ENCODE measurements around the gene ACTMAP.
A peak's percentile ranks its signal among the peaks of the same experiment; 100 is the strongest.
"Not testable (repeated sequence)": the region's sequence is repeated elsewhere in the genome, so short reads cannot be mapped to it uniquely, and the experiment has no call there.

The ACTMAP gene, protein sequence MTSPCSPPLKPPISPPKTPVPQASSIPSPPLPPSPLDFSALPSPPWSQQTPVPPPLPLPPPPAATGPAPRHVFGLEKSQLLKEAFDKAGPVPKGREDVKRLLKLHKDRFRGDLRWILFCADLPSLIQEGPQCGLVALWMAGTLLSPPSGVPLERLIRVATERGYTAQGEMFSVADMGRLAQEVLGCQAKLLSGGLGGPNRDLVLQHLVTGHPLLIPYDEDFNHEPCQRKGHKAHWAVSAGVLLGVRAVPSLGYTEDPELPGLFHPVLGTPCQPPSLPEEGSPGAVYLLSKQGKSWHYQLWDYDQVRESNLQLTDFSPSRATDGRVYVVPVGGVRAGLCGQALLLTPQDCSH

GRCh38 chr19:40750058-40750873 is at the start of gene ACTMAP:
Gene ACTMAP, minus strand, starts transcription at chr19:40750477. Its CDS starts 674 bp downstream, at chr19:40749803.
- peak; percentile 97 for DNase-seq (ENCODE audit: low read depth in 2 of 3, low spot score in 2 of 3)

- no peak for DNase-seq (ENCODE audit: low read depth in 2 of 3, low spot score in 2 of 3)
These were observed 49.5 kb upstream of the ACTMAP start for GRCh38 chr19:40799558-40800338.

DNA sequence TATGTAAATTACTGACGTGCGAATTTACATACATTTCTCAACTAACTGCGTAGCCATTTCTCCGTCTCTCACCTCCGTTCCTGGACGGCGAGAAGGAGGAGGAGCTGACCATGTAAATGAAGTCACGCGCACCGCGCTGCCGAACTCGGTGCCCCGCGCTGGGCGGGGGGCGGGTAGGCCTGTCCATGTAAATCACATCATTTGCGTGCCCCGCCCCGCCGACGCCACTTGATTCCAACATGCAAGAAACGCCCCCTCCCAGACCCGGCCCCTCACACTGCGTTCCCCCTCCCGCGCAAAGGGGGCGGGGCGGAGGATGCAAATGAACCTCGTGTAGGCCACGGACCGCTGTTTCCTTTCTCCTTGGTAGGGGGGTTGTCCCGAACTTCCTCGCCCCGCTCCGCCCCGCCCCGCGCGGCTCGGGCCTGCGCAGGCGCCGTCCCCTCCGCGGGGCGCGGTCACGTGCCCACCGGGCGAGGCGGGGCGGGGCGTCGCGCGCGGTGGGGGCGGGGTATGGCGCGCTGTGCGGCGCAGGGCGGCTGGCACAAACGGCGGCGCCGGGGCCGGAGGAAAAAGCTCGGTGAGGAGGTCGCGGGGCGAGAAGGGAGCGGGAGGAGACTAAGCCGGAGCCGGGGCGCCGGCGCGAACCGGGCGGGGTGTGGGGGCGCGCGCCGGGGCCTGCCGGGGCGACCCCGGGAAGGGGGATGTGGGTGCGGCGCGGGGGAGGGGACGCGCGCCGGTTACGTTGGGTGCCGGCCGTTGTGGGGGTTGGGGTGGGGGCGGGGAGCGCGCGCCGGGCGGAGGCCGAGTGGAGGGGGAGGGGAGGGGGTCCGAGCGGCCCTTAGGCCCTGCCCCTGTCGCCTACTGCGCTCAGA is 48.6 kb upstream of the ACTMAP start, which contains the start of gene EGLN2:
EGLN2 (plus strand) TSS at position 509 of the 875 bp plus-strand sequence. CDS start 1,382 bp downstream, outside the sequence.
- DNase-seq (ENCODE audit: low read depth in 2 of 3, low spot score in 2 of 3) = peak; percentile 98 to 100 (median 99)

DNA sequence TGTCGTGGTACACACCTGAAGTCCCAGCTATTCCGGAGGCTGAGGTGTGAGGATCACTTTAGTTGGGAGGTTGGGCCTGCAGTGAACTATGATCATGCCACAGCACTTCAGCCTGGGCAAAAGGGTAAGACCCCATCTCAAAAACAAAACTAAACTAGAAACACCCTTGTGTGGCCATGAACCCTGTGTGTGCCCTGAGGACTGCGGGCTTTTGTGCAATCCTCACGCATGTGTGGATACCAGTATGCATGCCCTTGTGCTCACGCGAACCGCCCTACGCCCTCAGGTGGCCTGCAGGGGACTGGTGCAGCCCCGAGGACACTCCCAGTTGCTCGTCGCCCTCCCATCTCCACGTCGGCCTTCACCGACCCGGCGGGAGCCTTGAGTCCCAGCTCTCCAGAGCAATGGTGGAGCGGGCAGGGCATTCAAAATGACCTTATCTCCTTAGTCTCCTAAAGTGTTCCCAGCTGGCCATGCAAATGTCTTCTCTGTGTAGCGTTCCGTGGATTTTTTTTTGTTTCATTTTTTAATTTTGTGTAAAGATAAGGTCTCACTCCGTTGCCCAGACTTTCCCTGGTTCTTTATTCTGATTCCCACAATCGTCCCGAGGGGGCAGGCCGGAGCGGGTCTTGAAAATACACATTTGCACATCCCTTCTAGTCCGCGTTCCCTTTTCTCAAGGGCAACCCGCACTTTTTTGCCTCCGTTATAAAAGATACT is 47.8 kb upstream of the ACTMAP start:
- no peak for DNase-seq (ENCODE audit: low read depth in 2 of 3, low spot score in 2 of 3)

GRCh38 chr19:40797166-40797962 is 47.1 kb upstream of the ACTMAP start:
- DNase-seq (ENCODE audit: low read depth in 2 of 3, low spot score in 2 of 3) = no peak

DNA sequence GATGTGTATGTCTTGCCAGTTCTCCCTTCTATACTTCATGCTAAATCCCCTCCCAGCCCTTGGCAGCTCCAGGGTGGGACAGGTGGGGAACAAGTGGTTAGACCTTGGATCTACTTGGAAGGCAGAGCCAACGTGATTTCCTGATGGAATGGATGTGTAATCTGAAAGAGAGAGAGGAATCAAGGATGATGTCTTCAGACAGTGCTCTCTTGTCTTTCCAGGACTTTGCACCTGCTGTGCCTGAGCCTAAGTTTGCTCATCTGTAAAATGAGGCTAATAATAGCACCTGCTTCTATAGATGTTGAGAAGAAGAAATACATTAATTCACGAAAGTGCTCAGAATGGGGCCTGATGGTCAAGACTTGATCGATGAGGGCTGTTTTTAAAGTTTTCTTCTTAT is 41.7 kb upstream of the ACTMAP start:
- DNase-seq (ENCODE audit: low read depth in 2 of 3, low spot score in 2 of 3) = no peak

DNA sequence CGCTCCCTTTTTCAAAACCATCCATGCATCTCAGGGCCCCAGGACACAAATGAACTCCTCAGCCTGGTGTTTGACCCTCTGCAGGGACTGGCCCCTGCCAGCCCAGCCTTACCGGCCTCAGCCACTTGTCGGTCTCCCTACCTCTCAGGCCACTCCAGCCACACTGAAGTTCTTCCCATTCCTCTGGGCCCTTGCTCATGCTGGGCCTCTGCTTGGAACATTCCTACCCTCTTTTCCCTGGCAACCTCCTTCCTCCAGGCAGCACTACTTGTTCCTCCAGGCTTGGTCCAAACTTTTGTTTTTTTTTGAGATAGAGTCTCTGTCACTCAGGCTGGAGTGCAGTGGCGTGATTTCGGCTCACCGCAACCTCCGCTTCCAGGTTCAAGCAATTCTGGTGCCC is 41.1 kb upstream of the ACTMAP start:
- no peak for DNase-seq (ENCODE audit: low read depth in 2 of 3, low spot score in 2 of 3)

DNA sequence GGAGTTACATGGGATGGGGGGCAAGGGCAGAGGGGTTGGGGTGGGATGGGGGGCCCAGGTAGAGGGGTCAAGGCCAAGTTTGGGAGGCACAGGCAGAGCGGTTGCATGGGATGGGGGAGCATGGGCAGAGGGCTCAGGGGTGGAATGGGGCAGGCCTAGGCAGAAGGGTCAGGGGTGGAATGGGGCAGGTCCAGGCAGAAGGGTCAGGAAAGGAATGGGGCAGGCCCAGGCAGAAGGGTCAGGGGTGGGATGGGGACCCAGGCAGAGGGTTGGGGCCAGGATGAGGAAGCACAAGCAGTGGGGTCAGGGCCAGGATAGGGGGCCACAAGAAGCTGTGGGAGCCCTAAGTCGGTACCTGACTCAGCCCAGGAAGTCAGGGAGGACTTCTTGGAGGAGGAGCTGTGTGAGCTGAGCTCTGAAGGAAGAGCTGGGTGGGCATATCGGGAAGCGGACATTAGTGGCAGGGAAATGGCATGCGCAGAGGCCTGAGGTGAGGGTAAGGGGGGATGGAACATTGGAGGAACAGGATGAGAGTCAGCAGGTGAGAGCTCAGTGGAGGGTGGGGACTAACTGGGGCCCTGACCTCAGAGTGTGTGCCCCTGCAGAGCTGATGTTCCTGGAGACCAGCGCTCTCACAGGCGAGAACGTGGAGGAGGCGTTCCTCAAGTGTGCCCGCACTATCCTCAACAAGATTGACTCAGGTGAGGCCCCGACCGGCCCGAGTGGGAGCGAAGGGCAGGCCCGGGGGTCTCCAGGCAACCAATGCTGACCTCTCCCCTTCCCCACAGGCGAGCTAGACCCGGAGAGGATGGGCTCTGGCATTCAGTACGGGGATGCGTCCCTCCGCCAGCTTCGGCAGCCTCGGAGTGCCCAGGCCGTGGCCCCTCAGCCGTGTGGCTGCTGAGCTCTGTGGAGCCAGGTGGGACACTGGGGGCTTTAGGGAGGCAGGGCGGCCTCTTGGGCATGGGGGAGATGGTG is 36.1 kb upstream of the ACTMAP start:
- no peak for DNase-seq (ENCODE audit: low read depth in 2 of 3, low spot score in 2 of 3)

GRCh38 chr19:40785526-40785925 is 35.2 kb upstream of the ACTMAP start:
- DNase-seq (ENCODE audit: low read depth in 2 of 3, low spot score in 2 of 3) = no peak

- not testable (repeated sequence) for DNase-seq (ENCODE audit: low read depth in 2 of 3, low spot score in 2 of 3)
These were observed 33.9 kb upstream of the ACTMAP start for GRCh38 chr19:40784146-40784545.

- DNase-seq (ENCODE audit: low read depth in 2 of 3, low spot score in 2 of 3) = no peak
These were observed 33.4 kb upstream of the ACTMAP start for GRCh38 chr19:40783711-40784110.

DNA sequence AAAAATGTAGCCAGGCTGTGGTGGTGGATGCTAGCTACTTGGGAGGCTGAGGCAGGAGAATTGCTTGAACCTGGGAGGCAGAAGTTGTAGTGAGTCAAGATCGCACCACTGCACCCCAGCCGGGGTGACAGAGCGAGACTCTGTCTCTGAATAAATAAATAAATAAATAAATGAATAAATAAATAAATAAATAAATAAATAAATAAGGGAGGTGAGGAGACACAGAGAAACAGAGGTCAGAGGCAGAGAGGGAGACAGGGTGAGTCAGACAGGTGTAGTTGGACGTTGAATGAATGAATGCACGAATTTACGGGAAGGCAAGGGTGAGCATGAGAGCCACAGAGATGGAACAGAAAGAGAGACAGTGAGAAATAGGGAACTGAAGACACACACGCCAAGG is 30.9 kb upstream of the ACTMAP start:
- no peak for DNase-seq (ENCODE audit: low read depth in 2 of 3, low spot score in 2 of 3)

DNA sequence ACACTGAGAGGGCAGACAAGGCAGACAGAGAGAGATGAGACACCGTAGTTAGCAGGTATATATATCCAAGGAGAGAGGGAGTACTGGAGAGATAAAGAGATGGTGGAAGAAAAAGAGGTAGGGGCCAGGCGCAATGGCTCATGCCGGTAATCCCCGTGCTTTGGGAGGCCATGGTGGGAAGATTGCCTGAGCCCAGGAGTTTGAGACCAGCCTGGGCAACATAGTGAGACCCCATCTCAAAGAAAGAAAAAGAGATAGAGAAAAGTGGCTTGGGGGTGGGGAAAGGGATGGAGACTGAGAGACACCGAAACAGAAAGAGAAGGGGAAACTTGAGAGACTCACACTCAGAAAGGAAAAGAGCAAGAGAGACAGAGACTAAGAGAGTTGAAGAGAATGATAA is 30.3 kb upstream of the ACTMAP start:
- no peak for DNase-seq (ENCODE audit: low read depth in 2 of 3, low spot score in 2 of 3)

GRCh38 chr19:40778706-40779284 is 28.5 kb upstream of the ACTMAP start:
- no peak for DNase-seq (ENCODE audit: low read depth in 2 of 3, low spot score in 2 of 3)

DNA sequence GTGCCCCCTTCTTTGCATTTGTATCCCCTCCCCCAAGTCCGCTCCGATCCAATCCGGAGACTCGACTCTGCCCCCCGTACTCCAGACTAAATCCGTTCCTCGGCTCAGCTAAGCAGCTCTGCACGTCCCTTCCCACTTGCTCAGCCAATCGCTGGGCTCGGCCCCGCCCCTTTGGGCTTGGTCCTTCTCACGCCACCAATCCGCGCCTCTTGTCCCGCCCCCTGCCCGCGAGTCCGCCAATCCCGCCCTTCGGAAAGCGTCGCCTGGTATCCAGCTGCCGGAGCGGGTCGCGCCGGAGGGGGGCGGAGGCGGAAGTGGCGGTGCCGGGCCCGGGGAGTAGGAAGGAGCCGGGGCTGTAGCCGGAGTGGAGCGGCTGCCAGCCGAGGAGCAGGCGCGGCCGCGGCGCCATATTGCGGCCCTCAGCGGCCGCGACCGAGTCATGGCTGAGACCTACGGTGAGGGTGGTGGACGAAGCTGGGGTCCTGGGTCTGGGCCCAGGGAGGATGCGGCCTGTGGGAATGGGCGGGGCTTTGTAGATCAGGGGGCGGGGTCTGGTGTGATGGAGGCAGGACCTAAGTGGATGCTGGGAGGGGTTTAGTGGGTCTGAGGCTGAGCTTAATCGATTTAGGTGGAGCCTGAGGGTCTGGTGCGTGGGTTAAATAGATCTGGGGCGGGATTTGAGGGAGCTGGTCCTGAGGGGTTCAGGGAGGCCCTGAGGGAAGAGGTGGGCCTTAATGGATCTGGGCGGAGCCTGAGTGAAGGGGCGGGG is 27.8 kb upstream of the ACTMAP start, which contains the start of gene RAB4B:
RAB4B (plus strand) TSS at position 311 of the 769 bp plus-strand sequence; CDS start at position 440, 129 bp downstream.
- peak; percentile 95 to 100 (median 97) for DNase-seq (ENCODE audit: low read depth in 2 of 3, low spot score in 2 of 3)

- no peak for DNase-seq (ENCODE audit: low read depth in 2 of 3, low spot score in 2 of 3)
These were observed 27.3 kb upstream of the ACTMAP start for GRCh38 chr19:40777645-40777936.
